Gastroesophageal sphincter (tissue), 3 donors: Measurements from ENCODE around the gene SMTNL2.

Experiments used
- CTCF ChIP-seq, 4 experiments: fragments of 200-600 bp in 2 of 4; fragments of 450-650 bp in 2 of 4; sonication (generic) in 1 of 4; IDR thresholded peaks; one replicate each; pipeline ENCODE4 v1.5.1; 2017 to 2019; ENCODE audit warnings: antibody characterized with exemption in 4 of 4, mild to moderate bottlenecking in 2 of 4, moderate library complexity in 2 of 4
- EP300 ChIP-seq: sonication (generic); formaldehyde crosslinking; IDR thresholded peaks from one replicate; pipeline ENCODE4 v1.6.1; 2017; ENCODE audit warnings: antibody characterized with exemption, mild to moderate bottlenecking
- POLR2A ChIP-seq, 2 donors: fragments of 450-650 bp; IDR thresholded peaks; one replicate each; pipeline ENCODE4 v1.6.1; 2017; ENCODE audit warnings: antibody characterized with exemption in 2 of 2, mild to moderate bottlenecking in 2 of 2, moderate library complexity in 1 of 2
- POLR2AphosphoS5 ChIP-seq: sonication (generic); formaldehyde crosslinking; IDR thresholded peaks from one replicate; pipeline ENCODE4 v1.6.1; 2017; ENCODE audit warnings: antibody characterized with exemption

- TF ChIP-seq CTCF (IDR thresholded peaks at IDR 0.05) (no peak), POLR2A (IDR thresholded peaks at IDR 0.05) (no peak), EP300 (no peak), POLR2AphosphoS5 (no peak)
Measured at GRCh38 chr17:4544135-4544950, 40.0 kb upstream of the SMTNL2 start.
